SH-SY5Y (cell line): Measurements from ENCODE around the gene EXD1.

Source experiments
- GATA2 ChIP-seq: IDR thresholded peaks from 2 replicates; pipeline ENCODE4 v1.6.1; 2011; ENCODE audit warnings: mild to moderate bottlenecking, low read depth, low read length
- GATA3 ChIP-seq: IDR thresholded peaks from 2 replicates; pipeline ENCODE4 v1.6.1; 2011; ENCODE audit warnings: low read depth, mild to moderate bottlenecking, low read length, moderate library complexity

DNA sequence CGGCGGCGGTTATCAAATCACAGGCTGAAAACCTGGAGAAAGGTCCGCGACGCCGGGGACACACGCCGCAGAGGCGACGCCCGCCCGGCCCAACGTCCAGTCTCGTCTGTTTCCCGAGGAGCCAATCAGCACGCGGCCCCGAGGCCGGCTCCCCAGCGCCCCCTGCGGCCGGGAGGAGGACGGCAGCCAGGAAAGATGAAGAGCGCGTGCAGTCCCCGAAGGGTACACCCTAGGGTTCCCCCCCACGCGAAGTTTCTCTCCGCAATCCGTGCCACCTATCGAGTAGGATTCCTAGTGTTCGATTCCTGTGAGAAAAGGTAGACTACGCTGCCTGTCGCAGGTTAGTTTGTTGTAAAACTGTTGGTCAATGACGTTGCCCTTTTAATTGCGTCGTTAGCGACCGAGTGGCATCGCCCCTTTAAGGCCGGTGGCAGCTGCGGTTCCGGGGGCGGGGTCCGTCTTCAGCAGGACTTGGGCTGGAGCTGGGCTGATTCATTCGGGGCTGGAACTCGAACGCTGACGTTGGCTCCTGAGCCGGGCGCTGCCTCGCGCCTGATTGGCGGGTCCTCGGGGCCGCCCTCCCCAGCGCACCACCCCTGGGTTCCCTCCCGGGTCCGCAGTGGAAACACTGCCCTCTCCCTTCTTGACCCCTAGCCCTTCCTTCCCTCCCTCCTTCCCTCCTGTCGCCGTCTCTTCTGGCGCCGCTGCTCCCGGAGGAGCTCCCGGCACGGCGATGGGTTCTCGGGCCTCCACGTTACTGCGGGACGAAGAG, at the start of gene EXD1, which contains the start of gene CHP1:
- TF ChIP-seq GATA3, result no peak
- TF ChIP-seq GATA2, result no peak
